ENCODE results near the gene TSSC4. TPM values are rescaled to one million over a fixed set of nuclear protein-coding genes. Genes with fewer than 3 reads are reported as not detected.

Gene TSSC4
- total and polyA plus RNA-seq, 2 of the 13 experiments (the other 11 are each of a cell fraction or from before 2014, with no cell fraction given), result 16.2 to 58.6 TPM

DNA sequence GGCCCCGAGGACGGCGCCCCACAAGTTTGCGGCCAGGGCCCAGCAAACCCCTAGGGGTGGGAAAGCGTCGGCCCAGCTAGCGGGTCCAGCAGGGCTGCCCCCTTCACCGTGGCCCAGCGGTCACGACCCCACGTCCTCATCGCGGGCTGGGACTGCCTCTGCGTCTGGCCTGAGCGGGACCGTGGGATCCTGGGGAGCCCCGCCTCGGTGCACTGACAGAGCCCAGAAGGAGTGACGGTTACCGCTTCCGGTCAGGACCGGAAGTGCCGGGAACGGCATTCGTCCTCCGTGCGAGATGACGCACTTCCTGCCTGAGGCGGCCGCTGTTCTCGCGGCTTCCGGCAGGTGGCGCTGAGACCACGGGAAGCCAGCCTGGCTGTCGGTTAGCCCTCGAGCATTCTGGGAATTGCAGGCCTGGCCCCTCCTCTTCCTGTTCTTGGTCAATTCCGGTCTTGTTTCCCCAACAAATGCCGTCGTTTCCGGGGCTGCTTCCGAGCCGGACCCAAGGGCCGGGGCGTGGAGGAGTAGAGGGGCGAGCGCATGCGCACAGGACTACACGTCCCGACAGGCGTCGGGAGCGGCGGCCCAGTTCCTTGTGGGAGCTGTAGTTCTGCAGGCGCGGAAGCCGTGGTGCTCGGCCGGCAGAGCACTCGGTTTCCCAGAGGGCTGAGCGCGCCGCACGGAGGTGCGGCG lies at the start of gene TSSC4 (continued):
- peak; percentile 76 for TF ChIP-seq MAF1 (CRISPR knock-in tag; IDR thresholded peaks at IDR 0.05; ENCODE audit: borderline replicate concordance)
- no peak for TF ChIP-seq SYNCRIP (IDR thresholded peaks at IDR 0.05; ENCODE audit: insufficient read depth, low read depth, low read length)
- TF ChIP-seq ZNF263 (CRISPR knock-in tag; IDR thresholded peaks at IDR 0.05), result no peak
- TF ChIP-seq, protein P1, sequence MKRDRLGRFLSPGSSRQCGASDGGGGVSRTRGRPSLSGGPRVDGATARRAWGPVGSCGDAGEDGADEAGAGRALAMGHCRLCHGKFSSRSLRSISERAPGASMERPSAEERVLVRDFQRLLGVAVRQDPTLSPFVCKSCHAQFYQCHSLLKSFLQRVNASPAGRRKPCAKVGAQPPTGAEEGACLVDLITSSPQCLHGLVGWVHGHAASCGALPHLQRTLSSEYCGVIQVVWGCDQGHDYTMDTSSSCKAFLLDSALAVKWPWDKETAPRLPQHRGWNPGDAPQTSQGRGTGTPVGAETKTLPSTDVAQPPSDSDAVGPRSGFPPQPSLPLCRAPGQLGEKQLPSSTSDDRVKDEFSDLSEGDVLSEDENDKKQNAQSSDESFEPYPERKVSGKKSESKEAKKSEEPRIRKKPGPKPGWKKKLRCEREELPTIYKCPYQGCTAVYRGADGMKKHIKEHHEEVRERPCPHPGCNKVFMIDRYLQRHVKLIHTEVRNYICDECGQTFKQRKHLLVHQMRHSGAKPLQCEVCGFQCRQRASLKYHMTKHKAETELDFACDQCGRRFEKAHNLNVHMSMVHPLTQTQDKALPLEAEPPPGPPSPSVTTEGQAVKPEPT (CRISPR knock-in tag; IDR thresholded peaks at IDR 0.05; ENCODE audit: low read depth), result no peak
- TF ChIP-seq NR1H2 (CRISPR knock-in tag; IDR thresholded peaks at IDR 0.05; ENCODE audit: borderline replicate concordance, low read depth), result no peak
- TF ChIP-seq NFIC (IDR thresholded peaks at IDR 0.05; ENCODE audit: low read length), result no peak
- peak; percentile 93 for TF ChIP-seq PHF20 (CRISPR knock-in tag; IDR thresholded peaks at IDR 0.05)
- TF ChIP-seq, protein P2, sequence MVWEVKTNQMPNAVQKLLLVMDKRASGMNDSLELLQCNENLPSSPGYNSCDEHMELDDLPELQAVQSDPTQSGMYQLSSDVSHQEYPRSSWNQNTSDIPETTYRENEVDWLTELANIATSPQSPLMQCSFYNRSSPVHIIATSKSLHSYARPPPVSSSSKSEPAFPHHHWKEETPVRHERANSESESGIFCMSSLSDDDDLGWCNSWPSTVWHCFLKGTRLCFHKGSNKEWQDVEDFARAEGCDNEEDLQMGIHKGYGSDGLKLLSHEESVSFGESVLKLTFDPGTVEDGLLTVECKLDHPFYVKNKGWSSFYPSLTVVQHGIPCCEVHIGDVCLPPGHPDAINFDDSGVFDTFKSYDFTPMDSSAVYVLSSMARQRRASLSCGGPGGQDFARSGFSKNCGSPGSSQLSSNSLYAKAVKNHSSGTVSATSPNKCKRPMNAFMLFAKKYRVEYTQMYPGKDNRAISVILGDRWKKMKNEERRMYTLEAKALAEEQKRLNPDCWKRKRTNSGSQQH (CRISPR knock-in tag; IDR thresholded peaks at IDR 0.05; ENCODE audit: low read depth), result no peak
- TF ChIP-seq, protein P3, sequence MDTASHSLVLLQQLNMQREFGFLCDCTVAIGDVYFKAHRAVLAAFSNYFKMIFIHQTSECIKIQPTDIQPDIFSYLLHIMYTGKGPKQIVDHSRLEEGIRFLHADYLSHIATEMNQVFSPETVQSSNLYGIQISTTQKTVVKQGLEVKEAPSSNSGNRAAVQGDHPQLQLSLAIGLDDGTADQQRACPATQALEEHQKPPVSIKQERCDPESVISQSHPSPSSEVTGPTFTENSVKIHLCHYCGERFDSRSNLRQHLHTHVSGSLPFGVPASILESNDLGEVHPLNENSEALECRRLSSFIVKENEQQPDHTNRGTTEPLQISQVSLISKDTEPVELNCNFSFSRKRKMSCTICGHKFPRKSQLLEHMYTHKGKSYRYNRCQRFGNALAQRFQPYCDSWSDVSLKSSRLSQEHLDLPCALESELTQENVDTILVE (CRISPR knock-in tag; IDR thresholded peaks at IDR 0.05), result peak; percentile 99
- TF ChIP-seq LCORL (IDR thresholded peaks at IDR 0.05), result no peak
- TF ChIP-seq LCORL (CRISPR knock-in tag; IDR thresholded peaks at IDR 0.05), result peak; percentile 94
- TF ChIP-seq ZNF10 (CRISPR knock-in tag; IDR thresholded peaks at IDR 0.05; ENCODE audit: borderline replicate concordance, low read depth), result no peak
- TF ChIP-seq KDM4B (CRISPR knock-in tag; IDR thresholded peaks at IDR 0.05), result no peak; the same call in 1 of the 2 replicates
- TF ChIP-seq ZNF614 (CRISPR knock-in tag; IDR thresholded peaks at IDR 0.05; ENCODE audit: borderline replicate concordance), result no peak; the same call in 1 of the 2 replicates
- TF ChIP-seq ZNF660 (CRISPR knock-in tag; IDR thresholded peaks at IDR 0.05; ENCODE audit: borderline replicate concordance, low read depth), result no peak
- no peak for TF ChIP-seq RORA (CRISPR knock-in tag; IDR thresholded peaks at IDR 0.05)
- TF ChIP-seq, protein P4, sequence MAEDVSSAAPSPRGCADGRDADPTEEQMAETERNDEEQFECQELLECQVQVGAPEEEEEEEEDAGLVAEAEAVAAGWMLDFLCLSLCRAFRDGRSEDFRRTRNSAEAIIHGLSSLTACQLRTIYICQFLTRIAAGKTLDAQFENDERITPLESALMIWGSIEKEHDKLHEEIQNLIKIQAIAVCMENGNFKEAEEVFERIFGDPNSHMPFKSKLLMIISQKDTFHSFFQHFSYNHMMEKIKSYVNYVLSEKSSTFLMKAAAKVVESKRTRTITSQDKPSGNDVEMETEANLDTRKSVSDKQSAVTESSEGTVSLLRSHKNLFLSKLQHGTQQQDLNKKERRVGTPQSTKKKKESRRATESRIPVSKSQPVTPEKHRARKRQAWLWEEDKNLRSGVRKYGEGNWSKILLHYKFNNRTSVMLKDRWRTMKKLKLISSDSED (CRISPR knock-in tag; IDR thresholded peaks at IDR 0.05), result no peak
- TF ChIP-seq SIN3B (IDR thresholded peaks at IDR 0.05; ENCODE audit: low read length), result no peak; the same call in 1 of the 2 replicates
- no peak for TF ChIP-seq SRSF4 (IDR thresholded peaks at IDR 0.05; ENCODE audit: low read depth, low read length, poor library complexity, severe bottlenecking)
- no peak for TF ChIP-seq MZF1 (CRISPR knock-in tag; IDR thresholded peaks at IDR 0.05; ENCODE audit: borderline replicate concordance)
- peak; percentile 79 for TF ChIP-seq ETV6 (CRISPR knock-in tag; conservative IDR thresholded peaks at IDR 0.05)
- TF ChIP-seq RBFOX2 (IDR thresholded peaks at IDR 0.05; ENCODE audit: low read depth, low read length), result peak; percentile 97

Data from HepG2 (cell line).